Adipose tissue (tissue), 3 donors: Measurements from ENCODE around the gene CHD9. TPM values are rescaled to one million over a fixed set of nuclear protein-coding genes. Genes with fewer than 3 reads are reported as not detected.

ENCODE experiments used
- H3K27ac ChIP-seq: one replicate; pipeline ENCODE4 v1.5.1; 2013; ENCODE audit warnings: low read depth, low read length
- WGBS, 3 donors: extraction: QIAGEN DNeasy Blood & Tissue Kit; methylation state at CpG; one replicate each; pipeline ENCODE4 v1.1.7; 2013; 5-methylcytosine and 5-hydroxymethylcytosine counted together
- polyA plus RNA-seq, 3 donors: library from polyadenylated mRNA; stranded (reverse); fragments of 200-250 nt; gene quantifications; one replicate each; pipeline ENCODE4 v1.2.3, GENCODE V29; 2013
- donor health status: healthy with polysubstance abuse.
- donor health status: Bipolar disorder and iron deficiency.
- donor health status: healthy.

The CHD9 gene
- polyA plus RNA-seq, 3 donors, result 11.7 to 20.1 (median 15.4) TPM

GRCh38 chr16:53112015-53112414 lies 57.2 kb downstream of the CHD9 start:
- 13 to 32% (median 22%) methylated on average over 1 of the region's 1 CpG for WGBS, 3 donors
- H3K27ac ChIP-seq, result no peak overlapping the region

- 82 to 92% (median 85%) methylated on average over 2 of the region's 2 CpGs for WGBS, 3 donors
- H3K27ac ChIP-seq, result no peak overlapping the region
Observed at GRCh38 chr16:53115047-53115446, 60.3 kb downstream of the CHD9 start.

- H3K27ac ChIP-seq, result no peak overlapping the region
- WGBS, 3 donors, result 77 to 82% (median 80%) methylated on average over 4 of the region's 4 CpGs
Observed at GRCh38 chr16:53115773-53116172, 61.0 kb downstream of the CHD9 start.

DNA sequence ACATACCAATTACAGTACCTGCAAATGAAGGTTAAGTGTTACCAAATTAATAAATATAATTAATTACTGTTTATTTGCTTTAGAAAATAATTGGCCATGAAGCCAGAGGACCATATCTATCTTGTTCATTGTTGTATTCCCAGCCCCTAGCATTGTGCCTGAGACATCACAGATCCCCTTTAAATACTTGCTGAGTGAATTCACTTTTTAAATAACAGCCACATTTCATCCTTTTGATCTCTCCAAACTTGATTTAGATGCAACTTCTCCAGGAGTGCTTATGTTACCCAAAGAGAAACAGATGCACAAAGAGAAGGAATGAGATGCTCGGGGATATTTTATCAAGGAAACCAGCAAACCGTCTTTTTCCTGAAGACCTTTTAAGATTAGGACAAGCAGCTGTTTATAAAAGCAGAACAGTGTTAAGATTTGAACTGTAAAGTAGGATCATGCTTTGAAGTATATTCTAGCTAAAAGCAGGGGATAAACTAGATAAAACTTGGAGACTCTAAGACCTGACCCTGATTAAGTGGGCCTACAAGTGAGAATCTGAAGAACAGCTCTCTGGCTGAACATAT lies 66.3 kb downstream of the CHD9 start:
- 55 to 75% (median 57%) methylated on average over 2 of the region's 2 CpGs for WGBS, 3 donors
- H3K27ac ChIP-seq, result no peak overlapping the region

GRCh38 chr16:53121661-53122060 lies 66.9 kb downstream of the CHD9 start:
- H3K27ac ChIP-seq, result no peak overlapping the region
- 5 to 31% (median 15%) methylated on average over 1 of the region's 1 CpG for WGBS, 3 donors

- 76 to 92% (median 89%) methylated on average over 3 of the region's 3 CpGs for WGBS, 3 donors
- no peak overlapping the region for H3K27ac ChIP-seq
Observed at GRCh38 chr16:53123747-53124146, 69.0 kb downstream of the CHD9 start.

DNA sequence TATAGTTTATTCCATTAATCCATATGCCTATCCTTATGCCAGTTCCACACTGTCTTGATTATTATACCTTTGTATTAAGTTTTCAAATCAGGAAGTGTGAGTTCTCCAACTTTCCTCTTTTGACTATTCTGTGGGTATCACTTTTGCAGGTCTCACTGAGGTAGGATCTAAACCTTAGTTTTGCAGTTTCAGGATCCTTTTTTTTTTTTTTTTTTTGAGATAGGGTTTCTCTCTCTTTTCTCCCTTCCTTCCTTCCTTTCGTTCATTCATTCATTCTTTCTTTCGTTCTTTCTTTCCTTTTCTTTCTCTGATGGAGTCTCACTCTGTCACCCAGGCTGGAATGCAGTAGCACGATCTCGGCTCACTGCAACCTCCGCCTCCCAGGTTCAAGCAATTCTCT lies 71.6 kb downstream of the CHD9 start:
- 97 to 98% (median 98%) methylated on average over 5 of the region's 5 CpGs for whole genome bisulfite sequencing, 3 donors
- no peak overlapping the region for H3K27ac ChIP-seq

GRCh38 chr16:53129281-53130158 lies 74.7 kb downstream of the CHD9 start:
- WGBS, 3 donors, result 13 to 37% (median 29%) methylated on average over 25 of the region's 25 CpGs
- no peak overlapping the region for H3K27ac ChIP-seq

DNA sequence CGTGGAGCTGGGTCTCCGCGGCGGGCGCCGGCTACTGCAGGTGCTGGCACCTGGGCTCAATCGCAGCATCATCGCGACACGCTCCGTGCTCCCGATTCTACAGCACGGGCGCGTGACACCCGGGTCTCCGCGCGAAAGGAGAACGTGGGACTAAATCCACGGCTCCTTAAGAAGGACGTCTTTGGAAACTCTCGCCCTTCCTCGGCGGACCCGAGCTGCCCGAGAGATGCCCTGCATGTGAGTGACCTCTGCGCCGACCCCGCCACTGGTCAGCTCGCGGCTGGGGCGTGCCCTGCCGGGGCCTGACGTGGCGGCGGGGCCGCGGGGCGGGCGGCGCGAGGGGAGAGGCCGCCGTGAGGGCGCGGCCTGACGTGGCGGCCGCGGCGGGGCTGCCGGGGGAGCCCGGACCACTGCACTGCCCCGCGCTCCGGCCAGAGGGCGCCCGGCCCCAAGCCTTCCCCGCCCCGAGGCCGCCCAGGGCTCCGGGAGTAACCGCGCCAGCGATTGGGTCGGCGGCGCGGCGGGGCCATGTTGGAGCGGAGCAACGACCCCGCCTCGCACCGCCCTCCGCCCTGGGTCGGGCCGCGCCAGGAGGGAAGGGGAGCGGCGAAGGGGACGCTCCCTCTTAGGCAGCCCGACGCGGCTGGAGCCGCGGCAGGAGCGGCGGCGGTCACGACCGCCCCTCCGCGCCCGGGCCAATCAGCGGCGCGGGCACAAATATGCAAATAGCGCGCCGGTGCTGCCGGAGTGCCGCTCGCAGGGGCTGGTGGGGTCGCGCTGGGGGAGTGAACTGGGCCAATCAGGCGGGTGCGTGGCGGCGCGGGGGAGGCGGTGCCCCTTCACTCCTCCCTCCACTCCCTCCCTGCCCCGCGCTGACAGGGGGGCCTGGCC lies 75.6 kb downstream of the CHD9 start:
- WGBS, 3 donors, result 0% methylated on average over 68 to 115 of the region's 115 CpGs
- peak overlapping the region; percentile 68 for H3K27ac ChIP-seq

DNA sequence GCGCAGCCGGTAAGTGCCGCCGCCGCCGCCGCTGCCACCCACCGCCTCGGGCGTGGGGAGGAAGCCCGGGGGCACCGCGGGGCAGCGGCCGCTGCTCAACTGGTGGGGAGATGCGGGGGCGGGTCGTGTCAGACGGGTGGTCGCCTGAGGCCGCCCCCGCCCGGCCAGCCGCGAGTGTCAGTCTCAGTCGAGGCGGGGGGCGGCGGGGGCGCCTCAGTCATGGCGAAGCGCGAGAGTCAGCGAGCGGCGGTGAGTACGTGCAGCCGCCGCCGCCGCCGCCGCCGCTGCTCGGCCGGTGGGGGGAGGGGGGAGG lies 76.2 kb downstream of the CHD9 start:
- H3K27ac ChIP-seq, result peak overlapping the region; percentile 48
- WGBS, 3 donors, result 0 to 7% (median 1%) methylated on average over 7 to 46 of the region's 46 CpGs

DNA sequence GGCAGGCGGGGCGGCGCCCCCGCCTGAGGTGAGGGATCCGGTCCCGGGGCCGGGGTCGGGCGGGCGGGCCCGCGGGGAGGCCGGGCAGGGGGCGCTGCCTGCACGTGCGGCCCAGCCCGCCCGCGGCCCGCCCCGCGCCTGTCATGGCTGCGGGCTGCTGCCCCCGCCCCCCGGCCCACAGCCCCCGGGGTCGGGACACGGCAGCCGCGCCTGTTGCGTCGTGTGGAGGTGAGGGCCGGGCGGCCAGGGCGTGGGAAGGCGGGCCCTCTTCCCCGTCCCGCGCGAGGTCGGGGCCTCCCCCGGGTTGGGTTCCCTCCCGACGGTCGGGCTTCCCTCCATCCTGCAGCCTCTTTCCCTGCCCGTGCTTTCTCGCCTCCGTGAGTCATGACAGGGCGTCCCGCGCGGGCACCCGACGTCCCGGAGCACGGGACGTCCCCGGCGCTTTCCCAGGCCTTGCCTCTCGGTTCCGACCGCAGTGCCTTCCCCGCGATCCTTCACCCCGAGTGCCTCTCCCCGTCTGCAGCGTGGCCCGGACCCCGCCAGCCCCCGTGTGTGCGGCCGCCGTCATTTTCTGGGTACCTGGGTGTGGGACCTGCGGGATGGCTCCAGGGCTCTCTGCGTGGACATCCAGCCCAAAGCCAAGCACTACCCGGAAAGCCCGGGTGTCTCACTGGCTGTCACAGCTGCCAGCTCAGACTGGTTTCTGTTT lies 76.7 kb downstream of the CHD9 start:
- 0 to 1% (median 0%) methylated on average over 38 to 70 of the region's 77 CpGs for WGBS, 3 donors
- H3K27ac ChIP-seq, result peak overlapping the region; percentile 48

GRCh38 chr16:53132406-53132805 lies 77.6 kb downstream of the CHD9 start:
- WGBS, 3 donors, result 52 to 67% (median 65%) methylated on average over 6 of the region's 6 CpGs
- H3K27ac ChIP-seq, result no peak overlapping the region

GRCh38 chr16:53135329-53135728 lies 80.5 kb downstream of the CHD9 start:
- H3K27ac ChIP-seq, result no peak overlapping the region
- WGBS, 3 donors, result 96 to 99% (median 96%) methylated on average over 2 of the region's 2 CpGs

DNA sequence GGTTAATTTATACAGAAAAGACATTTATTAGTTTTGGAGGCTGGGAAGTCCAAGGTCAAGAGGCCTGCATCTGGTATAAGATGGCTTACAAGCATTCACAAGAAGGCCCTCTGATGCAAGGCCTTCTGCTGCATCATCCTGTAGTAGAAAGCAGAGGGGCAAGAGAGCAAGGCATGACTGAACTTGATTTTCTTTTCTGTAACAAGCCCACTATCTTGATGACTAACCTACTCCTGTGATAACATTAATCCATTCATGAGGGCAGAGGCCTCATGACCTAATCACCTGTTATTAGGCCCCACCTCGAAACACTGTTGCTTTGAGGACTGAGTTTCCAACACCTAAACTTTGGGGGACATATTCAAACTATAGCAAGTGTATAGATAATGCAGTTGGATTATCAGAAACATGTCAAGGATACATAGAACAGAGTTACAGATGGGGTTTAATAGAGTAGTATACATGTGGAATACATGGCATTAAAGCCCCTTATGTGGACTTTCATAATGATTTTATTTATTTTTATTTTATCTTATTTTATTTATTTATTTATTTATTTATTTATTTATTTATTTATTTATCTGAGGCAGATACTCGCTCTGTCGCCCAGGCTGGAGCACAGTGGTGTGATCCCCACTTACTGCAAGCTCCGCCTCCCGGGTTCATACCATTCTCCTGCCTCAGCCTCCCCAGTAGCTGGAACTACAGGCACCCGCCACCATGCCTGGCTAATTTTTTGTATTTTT lies 88.2 kb downstream of the CHD9 start:
- no peak overlapping the region for H3K27ac ChIP-seq
- 97 to 99% (median 98%) methylated on average over 6 of the region's 6 CpGs for WGBS, 3 donors

DNA sequence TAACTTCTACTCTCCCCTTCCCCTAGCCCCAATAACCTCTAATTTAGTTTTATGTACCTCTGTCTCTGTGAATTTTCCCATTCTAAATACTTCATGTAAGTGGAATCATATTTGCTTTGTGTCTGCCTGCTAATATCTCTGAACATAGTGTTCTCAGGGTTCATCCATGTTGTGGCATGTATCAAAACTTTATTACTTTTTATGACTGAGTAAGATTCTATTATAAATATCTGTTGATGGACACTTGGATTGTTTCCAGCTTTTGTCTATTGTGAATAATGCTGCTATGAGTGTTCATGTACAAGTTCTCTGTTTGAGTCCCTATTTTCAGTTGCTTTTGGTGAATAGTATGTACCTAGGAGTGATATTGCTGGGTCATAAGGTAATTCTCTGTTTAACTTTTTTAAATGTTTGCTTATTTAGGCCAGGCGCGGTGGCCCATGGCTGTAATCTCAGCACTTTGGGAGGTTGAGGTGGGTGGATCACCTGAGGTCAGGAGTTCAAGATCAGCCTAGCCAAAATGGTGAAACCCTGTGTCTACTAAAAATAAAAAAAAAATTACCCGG lies 92.8 kb downstream of the CHD9 start:
- 95 to 98% (median 97%) methylated on average over 3 of the region's 3 CpGs for WGBS, 3 donors
- no peak overlapping the region for H3K27ac ChIP-seq

DNA sequence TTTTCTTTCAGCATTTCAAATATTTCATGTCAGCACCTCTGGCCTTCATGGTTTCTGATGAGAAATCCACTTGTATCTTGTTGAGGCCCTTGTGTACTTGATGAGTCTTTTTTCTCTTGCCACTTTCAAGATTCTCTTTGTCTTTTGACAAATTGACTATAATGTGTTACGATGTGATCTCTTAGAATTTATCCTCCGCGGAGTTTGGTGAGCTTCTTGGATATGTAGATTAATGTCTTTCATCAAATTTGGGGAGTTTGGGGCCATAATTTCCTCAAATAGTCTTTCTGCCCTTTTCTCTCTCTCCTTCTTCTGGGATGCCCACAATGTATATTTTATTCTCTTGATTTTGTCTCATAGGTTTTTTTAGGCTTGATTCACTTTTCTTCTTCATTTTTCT lies 96.0 kb downstream of the CHD9 start:
- H3K27ac ChIP-seq, result no peak overlapping the region
- 95 to 100% (median 97%) methylated on average over 3 of the region's 3 CpGs for WGBS, 3 donors

GRCh38 chr16:53152329-53152728 lies 97.5 kb downstream of the CHD9 start:
- H3K27ac ChIP-seq, result no peak overlapping the region

- H3K27ac ChIP-seq, result no peak overlapping the region
Observed at GRCh38 chr16:53153130-53153529, 98.3 kb downstream of the CHD9 start.
